AG09309 (cell line): ENCODE data around the gene SAMD9L.

Source experiments
- DNase-seq: peaks from one replicate; pipeline ENCODE4 v3.0.0-alpha.2; 2010; ENCODE audit warnings: low read depth
- H3K4me3 ChIP-seq: 2 replicates; pipeline ENCODE4 v1.5.1; 2011; ENCODE audit warnings: mild to moderate bottlenecking, low read depth, low read length, moderate library complexity; ENCODE audit not compliant: control insufficient read depth
- TF ChIP-seq, protein P1 (sequence below): IDR thresholded peaks from 2 replicates; pipeline ENCODE4 v1.5.1; 2011; ENCODE audit warnings: mild to moderate bottlenecking, low read depth, low read length, inconsistent platforms; ENCODE audit not compliant: insufficient read depth, control insufficient read depth; ENCODE audit errors: missing control alignments

SAMD9L gene

DNA sequence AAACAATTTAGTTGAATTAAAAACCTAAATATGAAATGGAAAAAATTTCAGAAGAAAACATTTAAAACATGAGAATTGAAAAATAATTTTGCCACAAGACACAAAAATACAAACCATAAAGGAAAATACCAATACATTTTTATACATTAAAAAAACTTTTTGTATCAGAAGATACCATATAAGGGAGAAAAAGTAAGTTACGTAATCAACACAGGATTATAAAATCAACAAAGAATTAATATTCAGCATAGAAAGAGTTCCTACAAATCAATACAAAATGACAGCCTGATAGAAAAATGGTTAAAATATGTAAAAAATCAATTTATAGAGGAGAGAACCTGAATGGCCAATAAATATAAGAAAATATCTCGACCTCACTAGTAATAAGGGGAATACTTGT, 16.6 kb upstream of the SAMD9L start:
- no peak overlapping the region for H3K4me3 ChIP-seq
- TF ChIP-seq, protein P1, sequence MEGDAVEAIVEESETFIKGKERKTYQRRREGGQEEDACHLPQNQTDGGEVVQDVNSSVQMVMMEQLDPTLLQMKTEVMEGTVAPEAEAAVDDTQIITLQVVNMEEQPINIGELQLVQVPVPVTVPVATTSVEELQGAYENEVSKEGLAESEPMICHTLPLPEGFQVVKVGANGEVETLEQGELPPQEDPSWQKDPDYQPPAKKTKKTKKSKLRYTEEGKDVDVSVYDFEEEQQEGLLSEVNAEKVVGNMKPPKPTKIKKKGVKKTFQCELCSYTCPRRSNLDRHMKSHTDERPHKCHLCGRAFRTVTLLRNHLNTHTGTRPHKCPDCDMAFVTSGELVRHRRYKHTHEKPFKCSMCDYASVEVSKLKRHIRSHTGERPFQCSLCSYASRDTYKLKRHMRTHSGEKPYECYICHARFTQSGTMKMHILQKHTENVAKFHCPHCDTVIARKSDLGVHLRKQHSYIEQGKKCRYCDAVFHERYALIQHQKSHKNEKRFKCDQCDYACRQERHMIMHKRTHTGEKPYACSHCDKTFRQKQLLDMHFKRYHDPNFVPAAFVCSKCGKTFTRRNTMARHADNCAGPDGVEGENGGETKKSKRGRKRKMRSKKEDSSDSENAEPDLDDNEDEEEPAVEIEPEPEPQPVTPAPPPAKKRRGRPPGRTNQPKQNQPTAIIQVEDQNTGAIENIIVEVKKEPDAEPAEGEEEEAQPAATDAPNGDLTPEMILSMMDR = no peak
- no peak for DNase-seq

DNA sequence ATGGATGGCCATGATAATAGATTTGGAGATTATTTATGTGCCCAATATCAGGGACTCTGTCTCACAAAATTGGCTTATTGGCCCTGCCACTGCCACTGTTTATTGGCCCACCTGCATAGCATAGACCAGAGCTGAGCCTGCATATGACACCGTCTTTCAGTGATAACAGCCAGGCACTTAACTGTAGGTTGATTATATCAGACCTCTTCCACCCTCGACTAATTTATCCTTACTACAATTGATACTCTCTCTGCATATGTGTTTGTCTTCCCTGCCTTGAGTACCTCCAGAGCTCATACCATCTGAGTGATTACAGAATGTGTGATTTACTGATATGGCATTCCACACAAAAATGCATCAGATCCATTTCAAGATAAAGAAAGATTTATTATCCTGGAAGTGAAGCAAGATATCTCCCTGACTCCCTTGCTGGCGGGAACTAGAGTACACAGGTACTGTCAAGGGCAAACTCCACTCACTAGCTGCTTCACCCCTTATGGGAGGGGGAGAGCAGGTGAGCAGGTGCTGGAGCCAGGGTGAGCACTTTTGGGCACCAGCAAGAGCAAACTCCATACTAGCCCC, 13.1 kb upstream of the SAMD9L start:
- no peak for DNase-seq
- TF ChIP-seq, protein P1 = no peak
- H3K4me3 ChIP-seq = no peak overlapping the region

DNA sequence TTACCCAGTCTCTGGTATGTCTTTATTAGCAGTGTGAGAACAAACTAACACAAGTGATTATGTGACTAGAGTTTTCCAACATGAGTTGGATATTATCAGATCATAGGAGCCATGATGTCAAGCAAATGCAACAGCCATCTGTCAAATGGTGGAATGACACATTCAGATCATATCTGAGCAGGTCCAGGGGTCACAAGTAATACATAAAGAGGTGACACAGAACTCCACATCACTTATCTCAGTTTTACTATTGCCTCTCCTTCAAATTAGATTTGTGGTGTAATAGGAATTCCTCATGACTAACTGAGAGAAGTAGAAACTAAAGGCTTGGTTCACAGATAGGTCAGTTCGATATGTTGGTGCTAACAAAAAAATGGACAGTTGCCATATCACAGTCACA, 12.2 kb upstream of the SAMD9L start:
- DNase-seq = no peak
- TF ChIP-seq, protein P1 = no peak
- no peak overlapping the region for H3K4me3 ChIP-seq

DNA sequence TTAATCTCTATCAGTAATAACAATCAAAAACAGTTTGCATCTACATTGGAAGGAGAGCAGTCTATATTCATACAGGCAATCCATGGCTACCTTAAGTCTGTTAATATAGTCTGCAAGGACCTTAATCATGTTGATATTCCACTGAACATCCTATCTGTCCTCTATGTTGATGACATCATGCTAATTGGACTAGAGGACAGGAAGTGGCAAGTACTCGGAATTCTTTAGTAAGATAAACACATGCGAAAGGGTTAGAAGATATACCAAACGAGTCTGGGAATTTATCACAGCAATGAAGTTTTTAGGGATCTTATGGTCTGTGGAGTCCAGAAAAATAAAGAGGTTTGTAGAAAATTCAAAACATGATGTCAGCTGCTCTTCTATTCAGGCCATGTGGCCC, 11.3 kb upstream of the SAMD9L start:
- DNase-seq = no peak
- no peak overlapping the region for H3K4me3 ChIP-seq
- TF ChIP-seq, protein P1 = no peak

DNA sequence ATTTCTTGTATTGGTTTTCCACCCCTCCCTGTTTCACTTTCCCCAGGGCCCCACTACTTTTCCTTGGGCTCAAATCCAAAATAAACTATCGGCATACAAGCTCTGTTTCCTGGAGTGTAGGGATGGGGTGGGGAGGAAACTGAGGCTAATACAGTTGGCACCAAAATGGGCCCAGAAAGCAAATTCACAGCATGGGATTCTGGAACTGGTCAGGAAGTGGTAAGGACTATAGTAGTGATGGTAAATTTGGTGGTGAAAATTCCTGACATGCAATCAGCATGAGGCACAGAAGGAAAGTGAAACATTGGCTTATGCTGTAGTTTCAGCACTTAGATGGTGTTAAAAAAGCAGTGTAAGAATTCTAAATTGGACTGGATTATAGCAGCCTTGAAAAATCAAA, 8.7 kb upstream of the SAMD9L start:
- TF ChIP-seq, protein P1 = no peak
- no peak overlapping the region for H3K4me3 ChIP-seq
- DNase-seq = no peak

DNA sequence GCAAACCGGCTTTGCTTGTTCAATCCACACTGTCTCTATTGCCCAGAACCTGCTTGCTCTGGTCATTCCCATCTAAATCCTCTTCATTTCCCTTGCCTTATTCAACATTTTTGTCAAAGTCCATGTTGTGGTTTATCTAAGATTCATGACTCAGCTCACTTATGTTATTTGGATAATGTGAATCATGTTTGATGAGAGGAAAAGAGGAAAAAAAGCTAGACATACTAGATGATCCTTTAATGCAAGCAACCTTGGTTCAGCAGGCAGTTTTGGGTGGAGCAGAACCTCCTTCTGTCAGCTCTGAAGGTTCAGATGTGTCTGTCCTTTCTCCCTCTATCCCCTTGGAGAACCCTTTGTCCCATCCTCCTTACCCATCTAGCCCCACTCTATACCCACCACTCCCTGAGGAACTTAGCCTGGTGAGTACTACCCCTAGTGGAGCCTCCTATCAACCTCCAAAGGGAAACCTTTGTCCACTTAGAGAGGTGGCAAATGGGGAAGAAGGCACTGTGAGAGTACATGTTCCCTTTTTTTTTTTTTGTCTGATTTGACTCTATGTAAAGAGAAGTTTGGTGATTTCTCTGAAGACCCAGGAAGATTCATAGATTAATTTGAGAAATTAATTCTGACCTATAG, 2.1 kb upstream of the SAMD9L start:
- TF ChIP-seq, protein P1 = peak; percentile 6
- H3K4me3 ChIP-seq = no peak overlapping the region
- no peak for DNase-seq
